ENCODE data around the gene EIF4A2. TPM values are rescaled to one million over a fixed set of nuclear protein-coding genes. Genes with fewer than 3 reads are reported as not detected.

Gene EIF4A2
- polyA plus RNA-seq, 1 of the 3 experiments (the other 2 are of a cell fraction) = 270 TPM

- no peak overlapping the region; the same call in 1 of the 2 replicates for H3K9ac ChIP-seq
- ChIA-PET CTCF (interaction anchor here (1.0 to 1.4 kb wide), 2 partner anchors 22 to 212 kb away, joined by 3 to 5 read pairs; no protein-coding TSS in a partner anchor), POLR2A (no interaction called here)
- TF ChIP-seq USF2 (IDR thresholded peaks at IDR 0.05; ENCODE audit: borderline replicate concordance, low read depth, low read length) (no peak), NFIC (IDR thresholded peaks at IDR 0.05; ENCODE audit: borderline replicate concordance) (no peak), MAX (IDR thresholded peaks at IDR 0.05; ENCODE audit: low read depth) (0 out of 2 replicates have a peak, but pooled peaks have one; percentile 23), YY1 (IDR thresholded peaks at IDR 0.05; ENCODE audit: low read depth) (no peak)
- no peaks in the 10 kb centered on the region for H3K9me2 ChIP-seq
- peak overlapping the region in 1 of 2 experiments; percentile 63; a peak in 1 of 4 replicates for H3K4me3 ChIP-seq (ENCODE audit: low read depth in 2 of 2, low read length in 1 of 2)
- H2AFZ ChIP-seq (ENCODE audit: low read depth) = no peak overlapping the region
- H3K36me3 ChIP-seq (replicated peaks in 1 of 2; ENCODE audit: control insufficient read depth in 1 of 2, insufficient read depth in 2 of 2, low read length in 1 of 2) = no peaks in the 10 kb centered on the region
- whole genome bisulfite sequencing (ENCODE audit: low lambda C conversion rate) = 57% methylated on average over 9 of the region's 14 CpGs
- peaks cover 7% of the 10 kb centered on the region for H3F3A ChIP-seq (replicated peaks; ENCODE audit: insufficient read depth)
- no peaks in the 10 kb centered on the region for H3K79me2 ChIP-seq (ENCODE audit: insufficient read depth)
- peak; percentile 47 for DNase-seq
- H4K20me1 ChIP-seq (ENCODE audit: insufficient read depth) = no peaks in the 10 kb centered on the region
- no peak overlapping the region for H3K27ac ChIP-seq (ENCODE audit: low read depth in 2 of 2, low read length in 1 of 2)
- H3K4me2 ChIP-seq = peak overlapping the region; percentile 88; the same call in 1 of the 2 replicates
- peaks cover 37% of the 10 kb centered on the region for H3K27me3 ChIP-seq (ENCODE audit: insufficient read depth)
- peaks cover 0 to 5% of the 10 kb centered on the region in 2 experiments; a peak in 1 of 4 replicates for H3K4me1 ChIP-seq (ENCODE audit: control insufficient read depth in 1 of 2, insufficient read depth in 2 of 2, low read depth in 1 of 2, low read length in 1 of 2)
- H3K9me3 ChIP-seq = no peaks in the 10 kb centered on the region
Observed at GRCh38 chr3:186826410-186826975, 43.1 kb downstream of the EIF4A2 start.

- H3K4me3 ChIP-seq (ENCODE audit: low read depth in 2 of 2, low read length in 1 of 2) = peak overlapping the region; percentile 53 to 63; a peak in 3 of 4 replicates
- ChIA-PET POLR2A (interaction anchor here (1.4 kb wide), 1 partner anchor 44 kb away, joined by 14 read pairs; the partner anchor contains the start of gene EIF4A2), CTCF (interaction anchor here (0.9 to 1.6 kb wide), 5 partner anchors 20 to 338 kb away, joined by 3 to 5 read pairs (median 3); no protein-coding TSS in a partner anchor)
- H3K4me1 ChIP-seq (ENCODE audit: control insufficient read depth in 1 of 2, insufficient read depth in 2 of 2, low read depth in 1 of 2, low read length in 1 of 2) = peaks cover 0 to 5% of the 10 kb centered on the region in 2 experiments; a peak in 1 of 4 replicates
- peak overlapping the region; percentile 58; the same call in 1 of the 2 replicates for H3K9ac ChIP-seq
- WGBS (ENCODE audit: low lambda C conversion rate) = 3% methylated on average over 21 of the region's 80 CpGs
- H3K4me2 ChIP-seq = peak overlapping the region; percentile 88
- H3F3A ChIP-seq (replicated peaks; ENCODE audit: insufficient read depth) = peaks cover 3% of the 10 kb centered on the region
- H3K36me3 ChIP-seq (replicated peaks in 1 of 2; ENCODE audit: control insufficient read depth in 1 of 2, insufficient read depth in 2 of 2, low read length in 1 of 2) = no peaks in the 10 kb centered on the region
- no peaks in the 10 kb centered on the region for H3K9me3 ChIP-seq
- no peaks in the 10 kb centered on the region for H4K20me1 ChIP-seq (ENCODE audit: insufficient read depth)
- peak overlapping the region; percentile 83; the same call in 1 of the 2 replicates for H2AFZ ChIP-seq (ENCODE audit: low read depth)
- peak; percentile 99 for DNase-seq
- no peaks in the 10 kb centered on the region for H3K79me2 ChIP-seq (ENCODE audit: insufficient read depth)
- H3K27me3 ChIP-seq (ENCODE audit: insufficient read depth) = peaks cover 44% of the 10 kb centered on the region
- TF ChIP-seq MXI1 (IDR thresholded peaks at IDR 0.05; ENCODE audit: low read depth, low read length) = no peak
- no peak for TF ChIP-seq RFX5 (IDR thresholded peaks at IDR 0.05; ENCODE audit: low read length)
- TF ChIP-seq SMC3 (IDR thresholded peaks at IDR 0.05; ENCODE audit: low read depth, low read length) = no peak
- peak; percentile 39; the same call in 1 of the 2 replicates for TF ChIP-seq POLR2AphosphoS5 (IDR thresholded peaks at IDR 0.05; ENCODE audit: low read depth, low read length)
- TF ChIP-seq NRF1 (IDR thresholded peaks at IDR 0.05; ENCODE audit: low read depth, low read length) = peak; percentile 77
- no peak for TF ChIP-seq USF2 (IDR thresholded peaks at IDR 0.05; ENCODE audit: borderline replicate concordance, low read depth, low read length)
- TF ChIP-seq MEF2A (IDR thresholded peaks at IDR 0.05; ENCODE audit: borderline replicate concordance, low read depth) = no peak
- TF ChIP-seq RXRA (IDR thresholded peaks at IDR 0.05; ENCODE audit: borderline replicate concordance, low read depth) = no peak
- no peak for TF ChIP-seq JUND (IDR thresholded peaks at IDR 0.05)
- no peak for TF ChIP-seq FOSL2 (IDR thresholded peaks at IDR 0.05; ENCODE audit: borderline replicate concordance, low read depth)
- TF ChIP-seq MAX (IDR thresholded peaks at IDR 0.05; ENCODE audit: low read depth) = peak; percentile 34; the same call in 1 of the 2 replicates
- no peak overlapping the region for H3K27ac ChIP-seq (ENCODE audit: low read depth in 2 of 2, low read length in 1 of 2)
- H3K9me2 ChIP-seq = no peaks in the 10 kb centered on the region
Observed at GRCh38 chr3:186826976-186827857, 43.8 kb downstream of the EIF4A2 start.
